GM19240 (cell line): ENCODE data around the gene PDSS2.
"Not testable (repeated sequence)": the region's sequence is repeated elsewhere in the genome, so short reads cannot be mapped to it uniquely, and the experiment has no call there.

Source experiments
- DNase-seq: peaks from one replicate; pipeline ENCODE4 v3.0.0; 2011; ENCODE audit warnings: low spot score; ENCODE audit not compliant: insufficient read length

PDSS2 gene

GRCh38 chr6:107219851-107220250 is 239.5 kb downstream of the PDSS2 start:
- no peak for DNase-seq

GRCh38 chr6:107218142-107218541 is 241.2 kb downstream of the PDSS2 start:
- DNase-seq = no peak

GRCh38 chr6:107217248-107217647 is 242.1 kb downstream of the PDSS2 start:
- DNase-seq = no peak

- no peak for DNase-seq
Observed at GRCh38 chr6:107216197-107216933, 243.0 kb downstream of the PDSS2 start.

- DNase-seq = no peak
Observed at GRCh38 chr6:107215334-107215733, 244.0 kb downstream of the PDSS2 start.

GRCh38 chr6:107214655-107215054 is 244.7 kb downstream of the PDSS2 start:
- no peak for DNase-seq

- no peak for DNase-seq
Observed at GRCh38 chr6:107209406-107210305, 249.7 kb downstream of the PDSS2 start.

GRCh38 chr6:107207251-107207873 is 252.0 kb downstream of the PDSS2 start:
- no peak for DNase-seq

GRCh38 chr6:107205058-107205998 is 254.0 kb downstream of the PDSS2 start:
- DNase-seq = no peak

- no peak for DNase-seq
Observed at GRCh38 chr6:107202876-107203468, 256.4 kb downstream of the PDSS2 start.

GRCh38 chr6:107198631-107199416 is 260.5 kb downstream of the PDSS2 start:
- DNase-seq = no peak

- no peak for DNase-seq
Observed at GRCh38 chr6:107196152-107196551, 263.2 kb downstream of the PDSS2 start.

GRCh38 chr6:107194723-107195122 is 264.6 kb downstream of the PDSS2 start:
- not testable (repeated sequence) for DNase-seq

- DNase-seq = no peak
Observed at GRCh38 chr6:107192830-107193229, 266.5 kb downstream of the PDSS2 start.

- DNase-seq = no peak
Observed at GRCh38 chr6:107187630-107188029, 271.7 kb downstream of the PDSS2 start.

GRCh38 chr6:107186047-107186446 is 273.3 kb downstream of the PDSS2 start:
- DNase-seq = no peak

- no peak for DNase-seq
Observed at GRCh38 chr6:107185391-107185970, 273.9 kb downstream of the PDSS2 start.

- DNase-seq = no peak
Observed at GRCh38 chr6:107184435-107184834, 274.9 kb downstream of the PDSS2 start.

GRCh38 chr6:107180099-107180498 is 279.3 kb downstream of the PDSS2 start:
- DNase-seq = no peak
